Prostate gland (tissue), 2 donors: ENCODE data around the gene ISY1. TPM values are rescaled to one million over a fixed set of nuclear protein-coding genes. Genes with fewer than 3 reads are reported as not detected.

ENCODE experiments used
- DNase-seq: peaks from one replicate; pipeline ENCODE4 v3.0.0-alpha.2; 2019; ENCODE audit warnings: low spot score
- H3K27ac ChIP-seq, 2 donors: fragments of 200-600 bp; sonication (generic); 2 replicates each; pipeline ENCODE4 v1.5.1; 2017 to 2019
- H3K27me3 ChIP-seq: fragments of 200-600 bp; sonication (generic); replicated peaks from 2 replicates; pipeline ENCODE4 v1.5.1; 2019; ENCODE audit not compliant: insufficient read depth
- H3K36me3 ChIP-seq, 2 donors: fragments of 200-600 bp; sonication (generic); 1 replicate in 1 of 2; 2 replicates in 1 of 2; pipeline versions ENCODE4 v1.5.1 to v1.8.1; 2017 to 2019
- H3K4me1 ChIP-seq: fragments of 200-600 bp; sonication (generic); replicated peaks from 2 replicates; pipeline ENCODE4 v1.5.1; 2019
- H3K4me3 ChIP-seq, 2 donors: fragments of 200-600 bp; sonication (generic); 2 replicates each; pipeline ENCODE4 v1.5.1; 2017 to 2019
- H3K9me3 ChIP-seq: fragments of 200-600 bp; sonication (generic); 2 replicates; pipeline ENCODE4 v1.5.1; 2017
- POLR2A ChIP-seq: fragments of 450-650 bp; IDR thresholded peaks from one replicate; pipeline ENCODE4 v1.6.1; 2016; ENCODE audit warnings: antibody characterized with exemption, mild to moderate bottlenecking
- POLR2AphosphoS5 ChIP-seq: sonication (generic); formaldehyde crosslinking; IDR thresholded peaks from one replicate; pipeline ENCODE4 v1.6.1; 2017; ENCODE audit warnings: antibody characterized with exemption
- WGBS: methylation state at CpG from one replicate; pipeline ENCODE4 v1.1.5; 2018; 5-methylcytosine and 5-hydroxymethylcytosine counted together
- intact Hi-C: fragments of 100-400 bp; cut with DNase I; formaldehyde crosslinking; loops from one replicate; pipeline ENCODE4 v1.14.2; 2022
- total RNA-seq, 2 donors: library from RNA; depleted of rRNA; stranded (reverse); fragments of >200 nt; gene quantifications; one replicate each; pipeline ENCODE4 v1.1.0, GENCODE V29; 2016
- TF ChIP-seq, protein P1 (sequence below), 4 experiments: fragments of 200-600 bp in 2 of 4; fragments of 450-650 bp in 2 of 4; sonication (generic) in 2 of 4; IDR thresholded peaks; 1 replicate in 3 of 4; 2 replicates in 1 of 4; pipeline ENCODE4 v1.5.1; 2016 to 2019; ENCODE audit warnings: antibody characterized with exemption in 4 of 4, mild to moderate bottlenecking in 2 of 4, moderate library complexity in 2 of 4

ISY1 gene
- total RNA-seq, 2 donors from 2014 or later = 22.3 to 29.1 TPM

DNA sequence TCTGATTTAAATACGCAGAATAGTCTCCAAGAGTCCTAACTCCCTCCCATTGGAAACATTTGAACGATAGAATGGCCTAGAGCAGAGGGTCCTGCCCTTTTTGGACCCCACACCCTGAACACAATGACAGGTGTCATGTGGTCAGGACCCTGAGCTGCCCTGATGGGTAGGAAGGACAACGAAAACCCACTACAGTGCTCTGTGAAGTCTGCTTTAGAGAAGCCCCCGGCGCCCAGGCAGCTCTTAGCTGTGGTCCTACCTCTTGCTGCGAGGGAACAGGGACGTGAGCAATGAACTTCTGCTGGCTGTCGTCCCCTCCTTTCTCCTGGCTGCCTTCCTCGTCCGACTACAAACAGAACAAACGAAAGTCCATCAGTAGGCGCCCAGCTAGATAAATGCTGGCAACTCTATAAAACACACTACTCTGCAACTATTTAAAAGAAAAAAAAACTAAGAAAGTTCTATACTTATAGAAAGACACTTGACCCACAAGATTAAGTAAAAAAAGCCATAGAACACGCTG lies 30.5 kb downstream of the ISY1 start:
- Histone ChIP-seq H3K36me3 (peaks cover 6 to 11% of the 10 kb centered on the region in 2 donors), H3K9me3 (no peaks in the 10 kb centered on the region), H3K4me1 (peaks cover 9% of the 10 kb centered on the region), H3K27me3 (no peaks in the 10 kb centered on the region), H3K27ac (peak overlapping the region in 1 of 2 donors; percentile 50), H3K4me3 (no peak overlapping the region)
- no peak for TF ChIP-seq POLR2AphosphoS5
- TF ChIP-seq, protein P1, sequence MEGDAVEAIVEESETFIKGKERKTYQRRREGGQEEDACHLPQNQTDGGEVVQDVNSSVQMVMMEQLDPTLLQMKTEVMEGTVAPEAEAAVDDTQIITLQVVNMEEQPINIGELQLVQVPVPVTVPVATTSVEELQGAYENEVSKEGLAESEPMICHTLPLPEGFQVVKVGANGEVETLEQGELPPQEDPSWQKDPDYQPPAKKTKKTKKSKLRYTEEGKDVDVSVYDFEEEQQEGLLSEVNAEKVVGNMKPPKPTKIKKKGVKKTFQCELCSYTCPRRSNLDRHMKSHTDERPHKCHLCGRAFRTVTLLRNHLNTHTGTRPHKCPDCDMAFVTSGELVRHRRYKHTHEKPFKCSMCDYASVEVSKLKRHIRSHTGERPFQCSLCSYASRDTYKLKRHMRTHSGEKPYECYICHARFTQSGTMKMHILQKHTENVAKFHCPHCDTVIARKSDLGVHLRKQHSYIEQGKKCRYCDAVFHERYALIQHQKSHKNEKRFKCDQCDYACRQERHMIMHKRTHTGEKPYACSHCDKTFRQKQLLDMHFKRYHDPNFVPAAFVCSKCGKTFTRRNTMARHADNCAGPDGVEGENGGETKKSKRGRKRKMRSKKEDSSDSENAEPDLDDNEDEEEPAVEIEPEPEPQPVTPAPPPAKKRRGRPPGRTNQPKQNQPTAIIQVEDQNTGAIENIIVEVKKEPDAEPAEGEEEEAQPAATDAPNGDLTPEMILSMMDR (IDR thresholded peaks at IDR 0.05) = no peak
- TF ChIP-seq POLR2A = no peak
- intact Hi-C loops = no loop called here
- WGBS = 72% methylated on average over 13 of the region's 13 CpGs
- DNase-seq = peak; percentile 37

DNA sequence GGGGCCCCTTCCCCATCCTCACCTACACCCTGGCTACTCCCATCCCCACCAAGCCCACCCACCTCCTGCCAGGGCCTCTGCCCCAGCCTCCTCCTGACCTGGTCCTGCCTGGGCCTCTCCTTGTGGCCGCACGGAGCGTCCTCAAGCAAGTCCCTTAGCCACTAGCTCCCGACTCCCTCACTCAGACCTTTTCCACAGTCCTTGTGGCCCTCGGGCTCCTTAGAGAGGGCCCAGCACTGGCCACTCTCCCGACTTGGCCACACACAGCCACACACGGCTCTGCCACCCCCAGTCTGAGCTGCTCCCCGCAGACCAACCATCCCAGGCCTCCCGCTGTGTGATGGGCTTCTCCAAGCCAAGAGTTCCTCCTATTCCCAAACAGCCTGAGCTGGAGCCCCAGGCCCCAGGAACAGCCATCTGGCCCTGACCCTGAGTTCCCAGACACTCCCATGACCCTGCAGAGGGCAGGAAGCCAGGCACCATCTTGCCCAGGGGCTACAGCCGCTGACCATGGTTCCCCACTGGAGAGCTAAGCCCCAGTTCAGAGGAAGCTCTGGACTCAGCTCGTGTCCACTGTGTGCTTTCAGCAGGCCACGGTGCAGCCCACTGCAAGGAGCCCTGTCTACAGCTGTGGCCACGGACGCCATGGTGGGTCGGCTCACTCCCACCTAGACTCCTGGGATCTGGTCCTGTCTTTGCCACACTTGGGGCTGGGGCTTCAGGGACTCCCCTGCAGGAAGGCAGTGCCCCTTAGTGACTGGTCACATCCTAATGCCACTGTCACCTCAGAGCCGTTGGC lies 32.3 kb downstream of the ISY1 start:
- H3K4me1 ChIP-seq = peaks cover 9% of the 10 kb centered on the region
- no peaks in the 10 kb centered on the region for H3K9me3 ChIP-seq
- no peak for TF ChIP-seq POLR2AphosphoS5
- TF ChIP-seq POLR2A = no peak
- TF ChIP-seq, protein P1 (IDR thresholded peaks at IDR 0.05) = no peak
- peak overlapping the region; percentile 21 to 68 for H3K27ac ChIP-seq
- peaks cover 0 to 6% of the 10 kb centered on the region in 2 donors for H3K36me3 ChIP-seq
- no peak overlapping the region for H3K4me3 ChIP-seq
- no peaks in the 10 kb centered on the region for H3K27me3 ChIP-seq
- no peak for DNase-seq
- intact Hi-C loops = no loop called here
- whole genome bisulfite sequencing = 91% methylated on average over 16 of the region's 16 CpGs

DNA sequence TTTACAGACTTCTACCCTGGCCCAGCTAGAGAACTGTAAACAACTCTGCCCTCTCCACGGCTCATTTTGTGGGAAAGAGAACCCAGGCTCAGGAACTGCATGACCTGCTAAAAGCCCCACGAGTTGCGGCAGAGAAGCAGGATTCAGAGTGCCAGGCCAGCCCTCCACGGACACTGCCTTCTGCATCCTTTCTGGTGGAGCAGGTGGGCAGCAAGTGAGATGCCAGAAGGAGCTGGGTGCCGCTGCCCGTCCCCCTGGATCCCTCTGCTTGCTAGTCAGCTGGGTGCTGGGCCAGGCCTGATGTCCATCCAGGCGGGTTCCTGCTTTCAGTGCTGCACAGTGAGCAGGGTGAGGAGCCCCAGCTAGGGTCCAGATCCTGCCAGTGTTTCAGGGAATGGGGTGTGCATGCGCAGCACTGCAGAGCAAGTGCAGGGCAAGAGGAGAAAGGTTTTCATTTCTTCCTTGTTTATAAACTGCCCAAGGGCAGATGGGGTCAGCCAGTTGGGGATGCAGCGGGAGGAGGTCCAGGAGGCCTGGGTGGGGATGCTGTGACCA lies 34.1 kb downstream of the ISY1 start:
- Histone ChIP-seq H3K4me1 (peaks cover 9% of the 10 kb centered on the region), H3K4me3 (no peak overlapping the region), H3K27me3 (no peaks in the 10 kb centered on the region), H3K9me3 (no peaks in the 10 kb centered on the region), H3K27ac (no peak overlapping the region), H3K36me3 (peaks cover 0 to 6% of the 10 kb centered on the region in 2 donors)
- DNase-seq = no peak
- intact Hi-C loops = no loop called here
- TF ChIP-seq POLR2AphosphoS5 = no peak
- no peak for TF ChIP-seq POLR2A
- WGBS = 83% methylated on average over 9 of the region's 9 CpGs

DNA sequence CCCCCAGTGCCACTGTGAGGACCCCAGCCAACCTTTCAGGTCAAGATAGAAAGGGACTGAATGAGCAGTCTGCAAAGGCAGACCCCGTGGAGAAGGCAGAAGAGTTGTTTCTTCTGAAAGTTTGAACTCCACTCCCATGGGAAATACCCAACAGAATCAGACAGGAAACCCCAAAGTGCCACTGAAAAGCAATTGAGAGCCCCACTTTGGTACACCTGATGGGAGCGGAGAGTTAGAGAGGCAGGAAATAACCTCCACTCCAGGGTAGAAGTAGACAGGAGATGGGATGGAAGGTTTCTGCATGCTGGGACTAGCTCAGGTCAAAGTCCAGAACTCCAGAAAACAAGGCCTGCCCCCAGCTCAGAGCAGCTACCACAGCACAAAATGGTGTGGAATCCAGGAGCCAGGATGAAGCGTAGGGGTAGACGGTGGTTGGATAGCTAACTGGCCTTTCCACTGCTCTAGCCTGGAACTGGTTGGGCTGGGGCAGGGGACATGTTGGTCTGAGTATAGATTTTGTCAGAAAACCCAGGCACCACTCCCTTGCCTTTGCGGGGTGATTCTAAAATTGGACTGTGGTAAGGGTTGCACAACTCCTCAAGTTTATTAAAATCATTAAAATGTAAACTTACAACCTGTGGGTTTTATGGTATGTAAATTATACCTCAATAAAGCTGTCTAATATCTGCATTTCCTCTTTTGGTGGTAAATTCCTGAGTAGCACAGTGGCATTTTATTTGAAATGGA lies 37.4 kb downstream of the ISY1 start:
- intact Hi-C loops = no loop called here
- no peaks in the 10 kb centered on the region for H3K36me3 ChIP-seq
- H3K27ac ChIP-seq = peak overlapping the region; percentile 92 to 94
- TF ChIP-seq POLR2A = no peak
- TF ChIP-seq, protein P1 (IDR thresholded peaks at IDR 0.05) = no peak
- no peak for TF ChIP-seq POLR2AphosphoS5
- DNase-seq = no peak
- 66% methylated on average over 5 of the region's 5 CpGs for WGBS
- no peak overlapping the region for H3K4me3 ChIP-seq
- H3K4me1 ChIP-seq = peaks cover 8% of the 10 kb centered on the region
- H3K27me3 ChIP-seq = no peaks in the 10 kb centered on the region
- H3K9me3 ChIP-seq = no peaks in the 10 kb centered on the region

DNA sequence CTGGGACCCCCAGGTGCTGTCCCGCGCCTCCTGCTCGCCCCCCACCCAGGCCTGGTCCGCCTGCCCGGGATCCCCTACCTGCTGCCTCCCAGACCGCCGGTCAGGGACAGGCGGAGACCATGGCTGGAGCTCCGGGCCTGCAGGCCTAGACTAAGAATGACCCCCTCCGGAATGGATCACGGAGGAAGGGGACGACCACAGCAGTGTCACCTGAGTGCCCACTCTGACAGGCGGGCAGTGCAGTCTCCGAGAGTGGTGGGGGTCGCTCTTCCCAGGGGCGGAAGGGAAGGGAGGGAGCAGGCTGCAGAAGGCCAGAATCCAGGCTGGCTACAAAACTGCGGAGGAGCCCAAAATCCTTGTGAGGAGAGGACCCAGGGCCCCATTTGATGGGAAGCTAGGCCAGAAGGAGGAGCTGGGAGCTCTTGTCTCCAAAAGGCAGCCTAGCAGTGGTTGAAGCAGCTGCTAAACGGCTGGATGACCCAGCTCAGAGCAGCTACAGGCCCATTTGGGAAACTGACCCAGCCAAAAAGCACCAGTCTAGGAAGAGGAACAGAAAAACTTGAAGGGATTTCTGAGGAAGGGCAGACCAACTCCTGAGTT lies 38.4 kb downstream of the ISY1 start:
- Histone ChIP-seq H3K4me3 (peak overlapping the region; percentile 77 to 97), H3K27me3 (no peaks in the 10 kb centered on the region), H3K36me3 (no peaks in the 10 kb centered on the region), H3K27ac (peak overlapping the region; percentile 92 to 94), H3K9me3 (no peaks in the 10 kb centered on the region), H3K4me1 (peaks cover 4% of the 10 kb centered on the region)
- intact Hi-C loops = no loop called here
- 39% methylated on average over 16 of the region's 18 CpGs for WGBS
- TF ChIP-seq POLR2AphosphoS5 = no peak
- TF ChIP-seq POLR2A = no peak
- TF ChIP-seq, protein P1 (IDR thresholded peaks at IDR 0.05) = no peak
- DNase-seq = no peak
